Caco-2 (cell line): ENCODE data around the gene BRD2. TPM values are rescaled to one million over a fixed set of nuclear protein-coding genes. Genes with fewer than 3 reads are reported as not detected.

Experiments used
- BruUV-seq: library from RNA; stranded (reverse); fragments of 400-500 nt; replicated peaks from 2 replicates; lab custom pipeline; 2021; lab: Mats Ljungman, UMichigan
- CTCF ChIA-PET: fragments of 300-600 bp; sonication (Branson Sonifier 250); formaldehyde crosslinking; loops from one replicate; lab custom pipeline; 2022; ENCODE audit warnings: antibody characterized with exemption; lab: Charles Lee
- POLR2A ChIA-PET: fragments of 300-600 bp; sonication (Branson Sonifier 250); formaldehyde crosslinking; loops from one replicate; lab custom pipeline; 2022; ENCODE audit warnings: antibody characterized with exemption; lab: Charles Lee
- DNase-seq, 2 experiments: peaks; one replicate each; pipeline versions ENCODE4 v3.0.0 to v3.0.0-alpha.2; 2020 to 2022
- H3K27me3 ChIP-seq: replicated peaks from 2 replicates; pipeline ENCODE4 v1.6.0; 2011; ENCODE audit warnings: low read length; ENCODE audit not compliant: control insufficient read depth, insufficient read depth
- H3K36me3 ChIP-seq: 2 replicates; pipeline ENCODE4 v1.5.1; 2011; ENCODE audit warnings: low read length; ENCODE audit not compliant: control insufficient read depth, insufficient read depth
- H3K4me1 ChIP-seq: fragments of 250-450 bp; sonication (Bioruptor Pico); 2 replicates; pipeline ENCODE4 v1.5.1; 2020; ENCODE audit warnings: mild to moderate bottlenecking
- H3K4me3 ChIP-seq: 2 replicates; pipeline ENCODE4 v1.5.1; 2011; ENCODE audit warnings: low read depth, mild to moderate bottlenecking, control low read depth, low read length
- H3K9me3 ChIP-seq: fragments of 250-450 bp; sonication (Bioruptor Pico); 2 replicates; pipeline ENCODE4 v1.5.1; 2020; ENCODE audit warnings: mild to moderate bottlenecking, moderate library complexity
- H3K27ac Mint-ChIP-seq: one replicate; pipeline ENCODE4 v1.8.0; 2022; ENCODE audit warnings: mixed read lengths; ENCODE audit not compliant: unreplicated experiment
- H3K27me3 Mint-ChIP-seq: one replicate; pipeline ENCODE4 v1.8.0; 2022; ENCODE audit warnings: mixed read lengths; ENCODE audit not compliant: insufficient read depth, unreplicated experiment
- H3K36me3 Mint-ChIP-seq: one replicate; pipeline ENCODE4 v1.8.0; 2022; ENCODE audit warnings: mild to moderate bottlenecking, mixed read lengths; ENCODE audit not compliant: insufficient read depth, unreplicated experiment
- H3K4me1 Mint-ChIP-seq: one replicate; pipeline ENCODE4 v1.8.0; 2022; ENCODE audit warnings: low read depth, mixed read lengths; ENCODE audit not compliant: unreplicated experiment
- H3K4me3 Mint-ChIP-seq: one replicate; pipeline ENCODE4 v1.8.0; 2022; ENCODE audit warnings: mild to moderate bottlenecking, moderate library complexity, mixed read lengths; ENCODE audit not compliant: unreplicated experiment
- H3K9me3 Mint-ChIP-seq: one replicate; pipeline ENCODE4 v1.8.0; 2022; ENCODE audit warnings: mixed read lengths; ENCODE audit not compliant: unreplicated experiment
- intact Hi-C: fragments of 100-400 bp; cut with micrococcal nuclease; formaldehyde crosslinking; loops from one replicate; pipeline ENCODE4 v1.10.0; 2022; ENCODE audit not compliant: unreplicated experiment
- total RNA-seq: library from RNA; stranded (reverse); gene quantifications from 2 replicates; pipeline ENCODE4 v1.2.3, GENCODE V29; 2022
- TF ChIP-seq, protein P1 (sequence below), 2 experiments: fragments of 200-600 bp in 1 of 2; IDR thresholded peaks; 1 replicate in 1 of 2; 2 replicates in 1 of 2; pipeline versions ENCODE4 v1.5.1 to v1.8.0; 2011 to 2022; ENCODE audit warnings: antibody characterized with exemption in 1 of 2, control low read depth in 1 of 2, inconsistent platforms in 1 of 2, low read depth in 1 of 2, low read length in 1 of 2, mild to moderate bottlenecking in 1 of 2, moderate library complexity in 1 of 2; ENCODE audit not compliant: insufficient read depth in 1 of 2, severe bottlenecking in 1 of 2, unreplicated experiment in 1 of 2

BRD2 gene
- total RNA-seq, 1 experiment from 2014 or later, result 200 TPM

- ChIA-PET CTCF (interaction anchor here (2.9 kb wide), 1 partner anchor 12 kb away, joined by 46 read pairs; no protein-coding TSS in a partner anchor), POLR2A (interaction anchor here (0.6 to 3.4 kb wide), 5 partner anchors 8 to 339 kb away, joined by 3 to 61 read pairs (median 22); partner anchors contain the start of genes HLA-DMA and RING1)
- H3K4me3 ChIP-seq, result peak overlapping the region; percentile 92
- no peaks in the 10 kb centered on the region for H3K9me3 ChIP-seq
- Mint-ChIP-seq H3K9me3 (no peaks in the 10 kb centered on the region), H3K36me3 (peaks cover 100% of the 10 kb centered on the region), H3K4me1 (peaks cover 29% of the 10 kb centered on the region), H3K4me3 (peak overlapping the region; percentile 85), H3K27me3 (no peaks in the 10 kb centered on the region), H3K27ac (peak overlapping the region; percentile 100)
- H3K27me3 ChIP-seq, result no peaks in the 10 kb centered on the region
- DNase-seq, result no peak
- peaks cover 43% of the 10 kb centered on the region for H3K4me1 ChIP-seq
- intact Hi-C loops, result no loop called here
- TF ChIP-seq, protein P1, sequence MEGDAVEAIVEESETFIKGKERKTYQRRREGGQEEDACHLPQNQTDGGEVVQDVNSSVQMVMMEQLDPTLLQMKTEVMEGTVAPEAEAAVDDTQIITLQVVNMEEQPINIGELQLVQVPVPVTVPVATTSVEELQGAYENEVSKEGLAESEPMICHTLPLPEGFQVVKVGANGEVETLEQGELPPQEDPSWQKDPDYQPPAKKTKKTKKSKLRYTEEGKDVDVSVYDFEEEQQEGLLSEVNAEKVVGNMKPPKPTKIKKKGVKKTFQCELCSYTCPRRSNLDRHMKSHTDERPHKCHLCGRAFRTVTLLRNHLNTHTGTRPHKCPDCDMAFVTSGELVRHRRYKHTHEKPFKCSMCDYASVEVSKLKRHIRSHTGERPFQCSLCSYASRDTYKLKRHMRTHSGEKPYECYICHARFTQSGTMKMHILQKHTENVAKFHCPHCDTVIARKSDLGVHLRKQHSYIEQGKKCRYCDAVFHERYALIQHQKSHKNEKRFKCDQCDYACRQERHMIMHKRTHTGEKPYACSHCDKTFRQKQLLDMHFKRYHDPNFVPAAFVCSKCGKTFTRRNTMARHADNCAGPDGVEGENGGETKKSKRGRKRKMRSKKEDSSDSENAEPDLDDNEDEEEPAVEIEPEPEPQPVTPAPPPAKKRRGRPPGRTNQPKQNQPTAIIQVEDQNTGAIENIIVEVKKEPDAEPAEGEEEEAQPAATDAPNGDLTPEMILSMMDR (IDR thresholded peaks at IDR 0.05; ENCODE audit: insufficient read depth in 1 of 2, low read depth in 1 of 2, low read length in 1 of 2, severe bottlenecking in 1 of 2, unreplicated experiment in 1 of 2), result no peak
- TSS peak; percentile 24 for BruUV-seq
- peaks cover 23% of the 10 kb centered on the region for H3K36me3 ChIP-seq
Measured at GRCh38 chr6:32973144-32974015, 5.0 kb downstream of the BRD2 start.

DNA sequence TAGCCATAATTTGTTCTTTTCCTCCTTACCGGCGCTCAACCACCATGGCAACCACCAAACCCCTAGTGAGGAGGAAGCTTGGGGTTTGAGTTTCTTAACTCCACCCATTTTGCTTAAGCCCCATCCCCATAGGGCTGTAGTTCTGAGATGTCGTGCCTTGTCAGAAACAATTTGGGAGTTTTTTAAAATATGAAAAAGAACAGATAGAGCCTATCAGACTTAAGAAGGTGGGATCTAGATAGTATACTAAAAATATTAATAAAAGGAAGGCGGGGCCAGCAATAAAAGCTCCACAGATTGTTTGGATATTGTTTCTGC is 5.6 kb downstream of the BRD2 start:
- no TSS peak for BruUV-seq

More for the DNA sequence above, 5.6 kb downstream of the BRD2 start:
- Histone ChIP-seq H3K9me3 (no peaks in the 10 kb centered on the region), H3K36me3 (peaks cover 23% of the 10 kb centered on the region), H3K27me3 (no peaks in the 10 kb centered on the region), H3K4me1 (peaks cover 47% of the 10 kb centered on the region), H3K4me3 (peak overlapping the region; percentile 92)
- CTCF ChIA-PET, result interaction anchor here (2.4 kb wide), 1 partner anchor 11 kb away, joined by 7 read pairs; no protein-coding TSS in a partner anchor
- TF ChIP-seq, protein P1 (IDR thresholded peaks at IDR 0.05; ENCODE audit: insufficient read depth in 1 of 2, low read depth in 1 of 2, low read length in 1 of 2, severe bottlenecking in 1 of 2, unreplicated experiment in 1 of 2), result no peak
- Mint-ChIP-seq H3K27ac (peak overlapping the region; percentile 100), H3K4me1 (peaks cover 29% of the 10 kb centered on the region), H3K4me3 (peak overlapping the region; percentile 85), H3K9me3 (no peaks in the 10 kb centered on the region), H3K27me3 (no peaks in the 10 kb centered on the region), H3K36me3 (peaks cover 100% of the 10 kb centered on the region)
- intact Hi-C loops, result no loop called here
- DNase-seq, result no peak
- POLR2A ChIA-PET, result interaction anchor here (0.6 kb wide), 2 partner anchors 235 to 339 kb away, joined by 3 read pairs; partner anchors contain the start of gene RING1
